Measurements from ENCODE around the gene TRMT2B. TPM values are rescaled to one million over a fixed set of nuclear protein-coding genes. Genes with fewer than 3 reads are reported as not detected.

The TRMT2B gene
- total and polyA plus RNA-seq, 8 donors, result 5.3 to 33.5 (median 13.2) TPM

DNA sequence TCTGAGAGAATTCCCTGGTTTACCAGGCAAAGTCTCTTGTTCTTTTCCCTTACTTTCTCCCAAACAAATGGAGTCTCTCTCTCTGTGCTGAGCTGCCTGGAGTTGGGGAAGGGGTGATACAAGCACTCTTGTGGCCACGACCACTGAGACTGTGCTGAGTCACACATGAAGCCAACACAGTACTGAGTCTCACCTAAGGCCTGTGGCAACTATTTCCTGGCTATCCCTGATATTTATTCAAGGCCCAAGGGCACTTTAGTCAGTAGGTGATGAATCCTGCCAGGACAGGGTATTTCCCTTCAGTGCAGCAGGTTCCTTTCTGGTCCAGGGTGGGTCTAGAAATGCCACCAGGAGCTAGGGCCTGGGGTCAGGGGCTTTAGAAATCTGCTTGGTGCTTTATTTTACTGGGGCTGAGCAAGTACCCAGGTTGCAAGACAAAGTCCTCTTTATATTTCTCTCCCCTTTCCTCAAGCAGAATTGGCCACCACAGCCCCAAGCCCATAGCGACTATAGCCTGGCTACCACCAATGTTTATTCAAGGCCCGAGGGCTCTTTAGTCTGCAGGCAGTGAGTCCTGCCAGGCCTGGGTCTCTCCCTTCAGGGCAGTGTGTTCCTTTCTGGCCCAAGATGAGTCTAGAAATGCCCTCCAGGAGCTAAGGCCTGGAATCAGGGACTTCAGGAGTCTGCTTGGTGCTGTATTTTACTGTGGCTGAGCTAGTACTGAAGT lies 71.9 kb downstream of the TRMT2B start:
- no peak for DNase-seq
- Histone ChIP-seq H3K4me1 (no peaks in the 10 kb centered on the region), H3K27me3 (no peaks in the 10 kb centered on the region), H3K9me3 (no peaks in the 10 kb centered on the region), H3K27ac (peak overlapping the region in 4 of 5 donors; percentile 33 to 64 (median 61)), H3K36me3 (no peaks in the 10 kb centered on the region), H3K4me3 (no peak overlapping the region)
- 52 to 77% (median 69%) methylated on average over 2 to 3 of the region's 3 CpGs for WGBS, 5 donors
- no peak for TF ChIP-seq POLR2AphosphoS5 (IDR thresholded peaks at IDR 0.05)
- TF ChIP-seq EP300 (IDR thresholded peaks at IDR 0.05), result no peak
- no peak for TF ChIP-seq CTCF (IDR thresholded peaks at IDR 0.05)
- no peak for TF ChIP-seq POLR2A (IDR thresholded peaks at IDR 0.05)
- intact Hi-C loops (cut with DNase I; ENCODE audit: low total_unique reads), result no loop called here

DNA sequence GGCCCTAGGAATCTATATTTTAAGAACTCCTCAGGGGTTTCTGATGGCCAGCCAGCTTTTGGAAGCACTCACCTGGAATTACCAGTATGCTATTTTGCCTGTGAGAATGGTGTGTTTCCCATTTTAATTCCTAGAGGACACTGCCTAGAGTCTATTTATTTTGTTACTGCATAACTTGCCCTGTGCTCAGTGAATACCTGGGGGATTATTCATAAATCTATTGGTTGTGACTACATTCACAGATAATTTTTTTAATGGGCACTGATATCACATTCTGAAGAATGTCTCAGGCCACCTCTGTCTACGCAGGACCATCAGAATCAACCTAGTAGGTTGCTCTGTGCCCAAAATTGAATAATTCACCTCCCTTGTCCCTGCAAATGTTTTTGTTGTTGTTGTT lies 75.7 kb downstream of the TRMT2B start:
- H3K9me3 ChIP-seq, result peaks cover 0 to 7% (median 0%) of the 10 kb centered on the region in 4 donors
- no peaks in the 10 kb centered on the region for H3K4me1 ChIP-seq
- no peaks in the 10 kb centered on the region for H3K27me3 ChIP-seq
- H3K27ac ChIP-seq, result no peak overlapping the region
- DNase-seq, result no peak
- H3K36me3 ChIP-seq, result no peaks in the 10 kb centered on the region
- no peak overlapping the region for H3K4me3 ChIP-seq
- TF ChIP-seq CTCF (IDR thresholded peaks at IDR 0.05) (no peak), EP300 (IDR thresholded peaks at IDR 0.05) (no peak), POLR2A (IDR thresholded peaks at IDR 0.05) (no peak), POLR2AphosphoS5 (IDR thresholded peaks at IDR 0.05) (no peak)
- WGBS, 5 donors, result 83 to 100% (median 94%) methylated on average over 1 of the region's 1 CpG
- intact Hi-C loops (cut with DNase I; ENCODE audit: low total_unique reads), result no loop called here

- WGBS, 5 donors, result 83 to 99% (median 94%) methylated on average over 3 of the region's 3 CpGs
- intact Hi-C loops (cut with DNase I; ENCODE audit: low total_unique reads), result no loop called here
- Histone ChIP-seq H3K9me3 (peaks cover 0 to 7% (median 0%) of the 10 kb centered on the region in 4 donors), H3K36me3 (no peaks in the 10 kb centered on the region), H3K4me1 (no peaks in the 10 kb centered on the region), H3K27ac (no peak overlapping the region), H3K27me3 (no peaks in the 10 kb centered on the region), H3K4me3 (no peak overlapping the region)
- TF ChIP-seq CTCF (IDR thresholded peaks at IDR 0.05), result no peak
- TF ChIP-seq EP300 (IDR thresholded peaks at IDR 0.05), result no peak
- TF ChIP-seq POLR2A (IDR thresholded peaks at IDR 0.05), result no peak
- TF ChIP-seq POLR2AphosphoS5 (IDR thresholded peaks at IDR 0.05), result no peak
- DNase-seq, result no peak
Measured at GRCh38 chrX:100975212-100975611, 76.7 kb downstream of the TRMT2B start.

DNA sequence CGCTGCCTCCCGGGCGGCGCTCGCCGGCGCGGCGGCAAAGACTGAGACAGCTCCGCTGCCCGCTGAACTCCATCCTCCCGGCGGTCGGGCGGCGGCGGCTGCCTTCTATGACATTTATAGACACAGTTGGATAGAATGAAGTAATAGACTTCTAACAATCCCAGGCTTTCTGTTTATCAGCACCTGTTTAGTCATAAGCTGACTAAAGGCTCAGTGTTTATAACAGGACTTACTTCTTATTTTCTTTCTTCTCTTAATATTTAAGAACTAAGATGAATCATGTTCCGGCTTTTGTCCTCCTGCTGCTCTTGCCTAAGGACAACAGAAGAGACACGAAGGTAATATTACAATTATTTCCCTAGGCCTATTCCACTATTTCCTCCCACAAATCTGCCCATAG lies 78.5 kb downstream of the TRMT2B start:
- H3K9me3 ChIP-seq, result peaks cover 0 to 7% (median 0%) of the 10 kb centered on the region in 4 donors
- no peak overlapping the region for H3K27ac ChIP-seq
- no peak overlapping the region for H3K4me3 ChIP-seq
- no peaks in the 10 kb centered on the region for H3K36me3 ChIP-seq
- no peak for DNase-seq
- WGBS, 5 donors, result 95 to 100% (median 98%) methylated on average over 4 to 17 of the region's 19 CpGs
- no peak for TF ChIP-seq POLR2AphosphoS5 (IDR thresholded peaks at IDR 0.05)
- no peak for TF ChIP-seq POLR2A (IDR thresholded peaks at IDR 0.05)
- TF ChIP-seq CTCF (IDR thresholded peaks at IDR 0.05), result no peak
- H3K27me3 ChIP-seq, result no peaks in the 10 kb centered on the region
- H3K4me1 ChIP-seq, result no peaks in the 10 kb centered on the region
- intact Hi-C loops (cut with DNase I; ENCODE audit: low total_unique reads), result no loop called here
